ENCODE measurements around the gene MBNL1.

GRCh38 chr3:152469248-152470025 is 200.7 kb downstream of the MBNL1 start:
- TF ChIP-seq POLR2AphosphoS5 (IDR thresholded peaks at IDR 0.05; ENCODE audit: borderline replicate concordance, low read depth, low read length) (no peak), EZH2 (IDR thresholded peaks at IDR 0.05) (no peak)
